K562 (cell line): ENCODE results near the gene CACNB2. TPM values are rescaled to one million over a fixed set of nuclear protein-coding genes. Genes with fewer than 3 reads are reported as not detected.

Source experiments
- CBFB ChIP-seq: sonication (generic); formaldehyde crosslinking; IDR thresholded peaks from 2 replicates; pipeline ENCODE4 v1.4.0; 2020; ENCODE audit warnings: mild to moderate bottlenecking, missing genetic modification reagents
- CHD1 ChIP-seq: fragments of 200-600 bp; sonication (generic); IDR thresholded peaks from one replicate; pipeline ENCODE4 v1.6.1; 2012; ENCODE audit warnings: mild to moderate bottlenecking, moderate library complexity, low read length, inconsistent platforms
- CTCF ChIP-seq, 3 experiments: IDR thresholded peaks in 2 of 3; conservative IDR thresholded peaks in 1 of 3; 2 replicates each; pipeline ENCODE4 v1.5.1; 2011 to 2012; ENCODE audit warnings: low read length in 3 of 3, mild to moderate bottlenecking in 3 of 3, control low read depth in 2 of 3, improper control_type of control experiment in 1 of 3, inconsistent platforms in 1 of 3, low read depth in 1 of 3, mixed read lengths in 1 of 3, moderate library complexity in 1 of 3; ENCODE audit not compliant: insufficient read depth in 2 of 3
- HMG20A ChIP-seq: fragments of 450-650 bp; formaldehyde crosslinking; conservative IDR thresholded peaks from 2 replicates; pipeline ENCODE4 v1.4.0; 2020; ENCODE audit warnings: mild to moderate bottlenecking, mixed read lengths
- LARP7 ChIP-seq: fragments of 450-650 bp; IDR thresholded peaks from 2 replicates; pipeline ENCODE4 v1.6.1; 2016
- NCOR1 ChIP-seq: fragments of 450-650 bp; IDR thresholded peaks from 2 replicates; pipeline ENCODE4 v1.6.1; 2016; ENCODE audit warnings: mild to moderate bottlenecking, moderate library complexity
- RBM34 ChIP-seq: fragments of 200-400 bp; formaldehyde crosslinking; IDR thresholded peaks from 2 replicates; pipeline ENCODE4 v1.6.1; 2018; ENCODE audit warnings: low read length, borderline replicate concordance; ENCODE audit not compliant: insufficient read depth
- THAP12 ChIP-seq: fragments of 250-450 bp; sonication (Bioruptor Pico); IDR thresholded peaks from 2 replicates; pipeline ENCODE4 v1.9.0; 2021; ENCODE audit warnings: mild to moderate bottlenecking, inconsistent platforms
- ZNF277 ChIP-seq: fragments of 250-450 bp; sonication (Bioruptor Pico); IDR thresholded peaks from 2 replicates; pipeline ENCODE4 v1.8.0; 2022; ENCODE audit warnings: inconsistent platforms, mild to moderate bottlenecking, moderate library complexity, borderline replicate concordance
- ZNF639 ChIP-seq, 2 experiments: fragments of 200-800 bp in 1 of 2; sonication (Bioruptor generic) in 1 of 2; sonication (generic) in 1 of 2; formaldehyde crosslinking in 1 of 2; IDR thresholded peaks in 1 of 2; conservative IDR thresholded peaks in 1 of 2; 2 replicates each; pipeline versions ENCODE4 v1.5.0 to v1.6.1; 2016 to 2020; ENCODE audit warnings: missing compliant biosample characterization in 1 of 2, missing genetic modification characterization in 1 of 2, missing genetic modification reagents in 1 of 2
- polyA plus RNA-seq, 8 experiments: library from polyadenylated mRNA; depleted of rRNA in 4 of 8; stranded (reverse) in 5 of 8; unstranded in 3 of 8; fragments of >200 nt; fragmentation: Nextera tagmentation in 2 of 8; fragmentation: Illumina TruSeq in 1 of 8; extraction: Ambion mirVana in 2 of 8; extraction: Trizol in 1 of 8; gene quantifications; 2 replicates each; pipeline versions ENCODE4 v1.2.1 to v1.2.3, GENCODE V29; 2011 to 2014; ENCODE audit warnings: inconsistent platforms in 1 of 8, missing spikeins in 1 of 8
- total RNA-seq, 7 experiments: library from RNA; depleted of rRNA in 6 of 7; stranded (reverse); fragments of >200 nt in 6 of 7; fragmentation: Illumina TruSeq in 2 of 7; extraction: Trizol in 2 of 7; gene quantifications; 2 replicates each; pipeline versions ENCODE4 v1.2.1 to v1.2.3, GENCODE V29; 2011 to 2021; ENCODE audit warnings: low replicate concordance in 1 of 7

The CACNB2 gene
- total and polyA plus RNA-seq, 9 of the 15 experiments (the other 6 are each of a cell fraction or from before 2014, with no cell fraction given) = 1.8 to 2.2 TPM; not detected in 7

- TF ChIP-seq ZNF277 (CRISPR knock-in tag) (no peak), LARP7 (no peak), CBFB (CRISPR knock-in tag) (no peak), RBM34 (no peak), NCOR1 (no peak), CHD1 (no peak), HMG20A (CRISPR knock-in tag) (no peak), THAP12 (CRISPR knock-in tag) (no peak), CTCF (IDR thresholded peaks at IDR 0.05 in 2 of 3, conservative IDR thresholded peaks at IDR 0.05 in 1 of 3; ENCODE audit: insufficient read depth in 2 of 3, low read depth in 1 of 3, low read length in 3 of 3) (no peak), ZNF639 (CRISPR knock-in tag; conservative IDR thresholded peaks at IDR 0.05 in 1 of 2, IDR thresholded peaks at IDR 0.05 in 1 of 2) (no peak)
Observed at GRCh38 chr10:18429335-18429734, 289.1 kb downstream of the CACNB2 start (continued).
